ENCODE data around the gene GLIS1.

- TF ChIP-seq POLR2A (IDR thresholded peaks at IDR 0.05), result peak in 1 of 2 donors; percentile 16
- TF ChIP-seq, protein P1, sequence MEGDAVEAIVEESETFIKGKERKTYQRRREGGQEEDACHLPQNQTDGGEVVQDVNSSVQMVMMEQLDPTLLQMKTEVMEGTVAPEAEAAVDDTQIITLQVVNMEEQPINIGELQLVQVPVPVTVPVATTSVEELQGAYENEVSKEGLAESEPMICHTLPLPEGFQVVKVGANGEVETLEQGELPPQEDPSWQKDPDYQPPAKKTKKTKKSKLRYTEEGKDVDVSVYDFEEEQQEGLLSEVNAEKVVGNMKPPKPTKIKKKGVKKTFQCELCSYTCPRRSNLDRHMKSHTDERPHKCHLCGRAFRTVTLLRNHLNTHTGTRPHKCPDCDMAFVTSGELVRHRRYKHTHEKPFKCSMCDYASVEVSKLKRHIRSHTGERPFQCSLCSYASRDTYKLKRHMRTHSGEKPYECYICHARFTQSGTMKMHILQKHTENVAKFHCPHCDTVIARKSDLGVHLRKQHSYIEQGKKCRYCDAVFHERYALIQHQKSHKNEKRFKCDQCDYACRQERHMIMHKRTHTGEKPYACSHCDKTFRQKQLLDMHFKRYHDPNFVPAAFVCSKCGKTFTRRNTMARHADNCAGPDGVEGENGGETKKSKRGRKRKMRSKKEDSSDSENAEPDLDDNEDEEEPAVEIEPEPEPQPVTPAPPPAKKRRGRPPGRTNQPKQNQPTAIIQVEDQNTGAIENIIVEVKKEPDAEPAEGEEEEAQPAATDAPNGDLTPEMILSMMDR (IDR thresholded peaks at IDR 0.05), result no peak
These were observed at the start of gene GLIS1 for GRCh38 chr1:53739109-53739681.
